Parathyroid adenoma (tissue), 2 donors: Measurements from ENCODE around the gene PGP.

Experiments used
- H2AFZ ChIP-seq: fragments of 300-600 bp; sonication (generic); one replicate; pipeline ENCODE4 v1.7.0; 2017; ENCODE audit warnings: antibody characterized with exemption, mild to moderate bottlenecking
- H3K27ac ChIP-seq: fragments of 300-600 bp; sonication (generic); one replicate; pipeline ENCODE4 v1.7.0; 2017
- H3K27me3 ChIP-seq: fragments of 300-600 bp; sonication (generic); one replicate; pipeline ENCODE4 v1.7.0; 2017; ENCODE audit warnings: low read length; ENCODE audit not compliant: control insufficient read depth, insufficient read depth
- H3K36me3 ChIP-seq: fragments of 300-600 bp; sonication (generic); one replicate; pipeline ENCODE4 v1.7.0; 2017; ENCODE audit warnings: low read length; ENCODE audit not compliant: control insufficient read depth, insufficient read depth
- H3K4me1 ChIP-seq: fragments of 300-600 bp; sonication (generic); one replicate; pipeline ENCODE4 v1.7.0; 2017; ENCODE audit warnings: control low read depth
- H3K4me2 ChIP-seq: fragments of 300-600 bp; sonication (generic); one replicate; pipeline ENCODE4 v1.7.0; 2017; ENCODE audit warnings: low read length
- H3K4me3 ChIP-seq: fragments of 300-600 bp; sonication (generic); one replicate; pipeline ENCODE4 v1.7.0; 2017; ENCODE audit warnings: low read depth, low read length
- H3K79me2 ChIP-seq: fragments of 300-600 bp; sonication (generic); one replicate; pipeline ENCODE4 v1.7.0; 2017; ENCODE audit warnings: control low read depth
- H3K9ac ChIP-seq: fragments of 300-600 bp; sonication (generic); one replicate; pipeline ENCODE4 v1.7.0; 2017; ENCODE audit warnings: mild to moderate bottlenecking
- H3K9me3 ChIP-seq: fragments of 300-600 bp; sonication (generic); one replicate; pipeline ENCODE4 v1.7.0; 2017; ENCODE audit warnings: low read length; ENCODE audit not compliant: control insufficient read depth
- CTCF ChIP-seq: fragments of 300-600 bp; sonication (generic); IDR thresholded peaks from one replicate; pipeline ENCODE4 v1.7.0; 2017; ENCODE audit warnings: antibody characterized with exemption, mild to moderate bottlenecking
- donor health status: primary hyperparathyroidism.

PGP gene

DNA sequence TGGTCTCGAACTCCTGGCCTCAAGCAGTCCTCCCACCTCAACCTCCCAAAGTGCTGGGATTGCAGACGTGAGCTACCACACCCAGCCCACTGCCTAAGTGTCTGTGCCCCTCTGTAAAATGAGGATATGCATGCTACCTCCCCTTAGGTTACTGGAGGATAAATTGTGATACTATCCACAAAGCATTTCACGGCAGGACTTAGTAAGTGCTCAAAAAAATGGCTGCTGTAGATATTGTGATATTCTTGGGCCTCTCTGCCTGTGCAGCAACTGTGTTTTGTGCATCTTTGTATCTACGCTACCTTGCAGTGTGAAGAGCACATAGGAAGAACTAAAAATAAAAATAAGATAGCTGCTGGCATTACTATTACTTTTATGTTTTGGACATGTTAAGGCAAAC, 16.4 kb downstream of the PGP start:
- no peak overlapping the region for H3K4me2 ChIP-seq
- H3K4me1 ChIP-seq: peaks cover 7% of the 10 kb centered on the region
- no peak overlapping the region for H3K9ac ChIP-seq
- H3K27ac ChIP-seq: no peak overlapping the region
- H2AFZ ChIP-seq: no peak overlapping the region
- peaks cover 2% of the 10 kb centered on the region for H3K79me2 ChIP-seq
- H3K9me3 ChIP-seq: no peaks in the 10 kb centered on the region
- H3K4me3 ChIP-seq: no peak overlapping the region
- H3K36me3 ChIP-seq: no peaks in the 10 kb centered on the region
- H3K27me3 ChIP-seq: no peaks in the 10 kb centered on the region
- no peak for TF ChIP-seq CTCF

DNA sequence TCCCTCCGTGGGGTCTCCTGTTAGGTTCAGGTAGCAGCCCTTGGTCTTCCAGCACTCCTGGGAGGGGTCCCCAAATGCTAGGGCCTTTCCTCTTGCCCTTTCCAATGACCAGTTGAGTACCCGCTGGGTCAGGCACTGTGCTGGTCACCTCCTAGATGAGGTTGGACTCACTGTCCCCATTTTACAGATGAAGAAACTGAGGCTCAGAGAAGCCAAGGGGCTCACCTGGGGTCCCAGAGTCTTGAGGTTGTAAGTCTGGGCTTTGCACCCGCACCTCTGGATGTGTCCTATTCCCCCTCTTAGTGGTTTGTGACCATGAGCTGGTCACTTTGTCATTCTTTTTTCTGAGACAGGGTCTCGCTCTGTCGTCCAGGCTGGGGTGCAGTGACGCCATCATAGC, 16.9 kb downstream of the PGP start:
- H3K9me3 ChIP-seq: no peaks in the 10 kb centered on the region
- no peak overlapping the region for H2AFZ ChIP-seq
- H3K9ac ChIP-seq: no peak overlapping the region
- no peak overlapping the region for H3K4me2 ChIP-seq
- peaks cover 2% of the 10 kb centered on the region for H3K79me2 ChIP-seq
- TF ChIP-seq CTCF: no peak
- H3K27ac ChIP-seq: no peak overlapping the region
- H3K4me3 ChIP-seq: no peak overlapping the region
- H3K36me3 ChIP-seq: no peaks in the 10 kb centered on the region
- no peaks in the 10 kb centered on the region for H3K27me3 ChIP-seq
- H3K4me1 ChIP-seq: peaks cover 7% of the 10 kb centered on the region

DNA sequence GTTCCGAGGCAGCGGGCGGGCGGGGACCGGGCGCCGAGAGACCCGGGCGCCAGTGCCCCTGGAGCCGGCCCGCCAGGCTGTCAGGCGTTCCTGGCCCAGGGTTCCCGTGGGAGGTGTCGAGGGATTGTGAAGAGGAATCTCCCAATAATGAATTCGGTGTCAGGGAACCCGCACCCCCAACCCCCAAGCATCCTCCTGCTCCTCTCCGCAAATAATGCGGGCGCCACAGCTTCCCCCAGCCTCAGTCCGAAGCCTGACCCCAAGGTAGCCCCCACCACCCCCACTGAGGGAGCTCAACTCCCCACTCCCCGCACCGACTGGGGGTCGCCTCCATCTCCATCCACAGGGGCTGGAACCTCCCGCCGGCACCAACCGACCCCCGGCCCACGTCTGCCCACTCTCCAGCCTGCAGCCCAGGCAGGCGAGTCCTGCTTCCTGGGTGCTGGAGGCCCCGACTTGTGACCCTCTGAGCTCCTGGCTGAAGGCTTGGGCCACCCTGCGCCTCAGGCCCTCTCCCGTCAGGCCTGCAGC, 17.6 kb downstream of the PGP start:
- Histone ChIP-seq H3K36me3 (no peaks in the 10 kb centered on the region), H3K4me2 (peak overlapping the region; percentile 38), H3K79me2 (peaks cover 2% of the 10 kb centered on the region), H3K9me3 (no peaks in the 10 kb centered on the region), H3K4me3 (no peak overlapping the region), H3K9ac (no peak overlapping the region), H3K4me1 (peaks cover 7% of the 10 kb centered on the region), H2AFZ (peak overlapping the region; percentile 41), H3K27ac (no peak overlapping the region), H3K27me3 (no peaks in the 10 kb centered on the region)
- no peak for TF ChIP-seq CTCF

DNA sequence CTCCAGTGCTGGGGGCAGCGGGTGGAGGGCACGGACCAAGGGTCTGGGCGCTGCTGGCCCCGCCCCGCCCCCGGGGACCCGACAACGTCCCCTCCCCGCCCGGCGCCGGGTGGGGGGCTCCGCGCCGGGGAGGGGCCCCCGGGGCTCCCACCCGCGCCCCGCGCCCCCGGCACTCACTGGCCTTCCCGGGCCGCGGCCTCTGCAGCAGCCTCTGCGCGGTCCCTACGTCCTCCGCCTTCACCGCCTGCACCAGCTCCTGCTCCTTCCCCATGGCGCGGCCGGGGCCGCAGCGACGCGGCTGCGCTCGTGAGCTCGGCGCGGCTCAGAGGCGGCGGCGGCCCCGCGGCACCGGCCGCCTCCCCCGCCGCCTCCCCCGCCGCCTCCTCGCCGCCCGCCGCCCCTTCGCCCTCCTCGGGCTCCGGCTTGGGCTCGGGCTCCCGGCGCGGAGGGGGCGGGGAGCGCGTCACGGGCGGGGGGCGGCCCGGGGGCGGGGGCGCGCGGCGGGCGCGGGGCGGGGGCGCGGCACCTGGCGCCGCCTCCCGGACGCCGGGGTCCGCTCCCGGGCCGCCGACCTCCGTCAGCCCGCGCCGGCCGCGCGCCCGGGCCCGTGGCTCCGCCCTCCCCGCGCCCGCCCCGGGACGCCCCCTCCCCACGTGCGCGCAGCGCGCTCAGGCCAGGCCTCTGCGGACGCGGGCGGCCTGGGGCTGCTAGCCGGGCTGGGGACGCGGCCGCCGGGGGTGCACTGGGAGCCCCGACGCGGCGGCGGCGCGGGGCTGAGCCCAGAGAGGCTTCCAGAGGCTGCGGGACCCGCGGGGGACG, 18.3 kb downstream of the PGP start, which contains the start of gene CASKIN1:
TSS of gene CASKIN1 (minus strand) at position 444 of the 819 bp plus-strand sequence. CDS start at position 271, 173 bp downstream.
- peaks cover 2% of the 10 kb centered on the region for H3K79me2 ChIP-seq
- no peak within 1 kb of the TSS for H3K9ac ChIP-seq
- no peak for TF ChIP-seq CTCF
- peak within 1 kb of the TSS; percentile 82 for H3K4me2 ChIP-seq
- peak within 1 kb of the TSS; percentile 53 for H3K4me3 ChIP-seq
- peaks cover 7% of the 10 kb centered on the region for H3K4me1 ChIP-seq
- no peaks in the 10 kb centered on the region for H3K27me3 ChIP-seq
- peak within 1 kb of the TSS; percentile 76 for H2AFZ ChIP-seq
- no peak within 1 kb of the TSS for H3K27ac ChIP-seq
- no peaks in the 10 kb centered on the region for H3K36me3 ChIP-seq
- no peaks in the 10 kb centered on the region for H3K9me3 ChIP-seq
